Esophagus muscularis mucosa (tissue), 4 donors: ENCODE data around the gene RGS4. TPM values are rescaled to one million over a fixed set of nuclear protein-coding genes. Genes with fewer than 3 reads are reported as not detected.

ENCODE experiments used
- DNase-seq: peaks from one replicate; pipeline ENCODE4 v3.0.0-alpha.2; 2017; ENCODE audit errors: extremely low spot score
- H3K27ac ChIP-seq, 4 donors: fragments of 200-600 bp; sonication (generic); replicated peaks in 1 of 4; 1 replicate in 3 of 4; 2 replicates in 1 of 4; pipeline ENCODE4 v1.5.1; 2016 to 2019; ENCODE audit warnings: mild to moderate bottlenecking in 1 of 4
- H3K27me3 ChIP-seq, 4 donors: fragments of 200-600 bp; sonication (generic); one replicate each; pipeline versions ENCODE4 v1.5.1 to v1.6.0; 2016 to 2019
- H3K36me3 ChIP-seq, 4 donors: fragments of 200-600 bp; sonication (generic); one replicate each; pipeline ENCODE4 v1.5.1; 2016 to 2019
- H3K4me1 ChIP-seq, 4 donors: fragments of 200-600 bp; sonication (generic); one replicate each; pipeline ENCODE4 v1.5.1; 2016 to 2019
- H3K4me3 ChIP-seq, 4 donors: fragments of 200-600 bp; sonication (generic); 1 replicate in 2 of 4; 2 replicates in 2 of 4; pipeline ENCODE4 v1.5.1; 2016 to 2019; ENCODE audit warnings: mild to moderate bottlenecking in 4 of 4, moderate library complexity in 1 of 4
- H3K9me3 ChIP-seq, 4 donors: fragments of 200-600 bp; sonication (generic); 1 replicate in 3 of 4; 2 replicates in 1 of 4; pipeline ENCODE4 v1.5.1; 2016 to 2019
- CTCF ChIP-seq, 3 experiments: fragments of 200-600 bp in 2 of 3; fragments of 450-650 bp in 1 of 3; sonication (generic) in 2 of 3; IDR thresholded peaks; one replicate each; pipeline ENCODE4 v1.5.1; 2017 to 2019; ENCODE audit warnings: antibody characterized with exemption in 3 of 3, mild to moderate bottlenecking in 2 of 3, moderate library complexity in 1 of 3
- EP300 ChIP-seq: sonication (generic); formaldehyde crosslinking; IDR thresholded peaks from one replicate; pipeline ENCODE4 v1.6.1; 2017; ENCODE audit warnings: antibody characterized with exemption
- POLR2A ChIP-seq: fragments of 450-650 bp; IDR thresholded peaks from one replicate; pipeline ENCODE4 v1.6.1; 2017; ENCODE audit warnings: antibody characterized with exemption, moderate library complexity, mild to moderate bottlenecking, low read depth
- POLR2AphosphoS5 ChIP-seq, 2 donors: sonication (generic); formaldehyde crosslinking; IDR thresholded peaks; one replicate each; pipeline ENCODE4 v1.6.1; 2017; ENCODE audit warnings: antibody characterized with exemption in 2 of 2
- WGBS: methylation state at CpG from one replicate; pipeline ENCODE4 v1.1.5; 2018; 5-methylcytosine and 5-hydroxymethylcytosine counted together
- intact Hi-C: fragments of 100-400 bp; cut with DNase I; formaldehyde crosslinking; loops from one replicate; pipeline ENCODE4 v1.15.1; 2023
- total RNA-seq, 4 donors: library from RNA; depleted of rRNA; stranded (reverse); fragments of >200 nt; gene quantifications; one replicate each; pipeline versions ENCODE4 v1.1.0 to v1.2.1, GENCODE V29; 2016

Gene RGS4
- total RNA-seq, 4 donors from 2014 or later: 15.8 to 39.9 (median 24.0) TPM

GRCh38 chr1:163095213-163095612, 26.1 kb downstream of the RGS4 start:
- TF ChIP-seq POLR2A: no peak
- TF ChIP-seq CTCF (IDR thresholded peaks at IDR 0.05): no peak
- no peak for TF ChIP-seq POLR2AphosphoS5 (IDR thresholded peaks at IDR 0.05)
- no peak for TF ChIP-seq EP300
- Histone ChIP-seq H3K4me1 (peaks cover 0 to 30% (median 10%) of the 10 kb centered on the region in 4 donors), H3K36me3 (no peaks in the 10 kb centered on the region), H3K27ac (peak overlapping the region in 2 of 4 donors; percentile 9 to 53), H3K4me3 (no peak overlapping the region), H3K9me3 (no peaks in the 10 kb centered on the region), H3K27me3 (no peaks in the 10 kb centered on the region)
- 90% methylated on average over 1 of the region's 1 CpG for WGBS
- intact Hi-C loops: no loop called here
- DNase-seq: no peak

DNA sequence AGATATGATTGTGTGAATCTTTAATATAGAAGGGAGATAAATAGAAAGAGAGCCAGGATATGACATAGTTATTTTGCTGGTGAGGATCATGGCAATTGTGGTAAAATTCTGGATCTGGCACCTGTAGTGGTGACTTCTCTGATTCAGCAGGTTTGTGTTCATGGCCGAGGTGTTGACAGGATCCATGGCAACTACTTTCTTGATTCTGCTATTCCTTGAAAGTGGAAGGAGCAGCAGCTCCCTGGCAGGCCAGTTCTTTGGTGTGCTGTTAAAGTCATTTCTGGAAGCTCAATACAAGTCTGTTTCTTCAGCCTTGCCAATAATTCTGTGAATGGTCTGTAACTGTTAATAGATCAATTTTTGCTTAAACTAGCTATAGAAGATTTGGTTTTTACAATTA, 33.4 kb downstream of the RGS4 start:
- Histone ChIP-seq H3K27ac (no peak overlapping the region), H3K4me3 (no peak overlapping the region), H3K4me1 (peaks cover 0 to 40% (median 34%) of the 10 kb centered on the region in 4 donors), H3K27me3 (no peaks in the 10 kb centered on the region), H3K9me3 (no peaks in the 10 kb centered on the region), H3K36me3 (no peaks in the 10 kb centered on the region)
- intact Hi-C loops: no loop called here
- WGBS: 59% methylated on average over 1 of the region's 1 CpG
- TF ChIP-seq CTCF (IDR thresholded peaks at IDR 0.05) (no peak), POLR2AphosphoS5 (IDR thresholded peaks at IDR 0.05) (no peak), EP300 (no peak), POLR2A (no peak)
- DNase-seq: no peak

- WGBS: 33% methylated on average over 4 of the region's 4 CpGs
- Histone ChIP-seq H3K4me3 (no peak overlapping the region), H3K9me3 (no peaks in the 10 kb centered on the region), H3K27me3 (no peaks in the 10 kb centered on the region), H3K4me1 (peaks cover 0 to 40% (median 34%) of the 10 kb centered on the region in 4 donors), H3K27ac (peak overlapping the region; percentile 62 to 66 (median 64)), H3K36me3 (no peaks in the 10 kb centered on the region)
- intact Hi-C loops: no loop called here
- TF ChIP-seq POLR2A (no peak), POLR2AphosphoS5 (IDR thresholded peaks at IDR 0.05) (peak in 1 of 2 donors; percentile 39)
- DNase-seq: no peak
Observed at GRCh38 chr1:163104385-163105099, 35.4 kb downstream of the RGS4 start.

- 53% methylated on average over 2 of the region's 2 CpGs for WGBS
- H3K27ac ChIP-seq: peak overlapping the region in 3 of 4 donors; percentile 62 to 66 (median 62)
- no peak overlapping the region for H3K4me3 ChIP-seq
- H3K9me3 ChIP-seq: no peaks in the 10 kb centered on the region
- no peaks in the 10 kb centered on the region for H3K27me3 ChIP-seq
- TF ChIP-seq POLR2A: no peak
- TF ChIP-seq EP300: no peak
- no peak for TF ChIP-seq POLR2AphosphoS5 (IDR thresholded peaks at IDR 0.05)
- no peak for TF ChIP-seq CTCF (IDR thresholded peaks at IDR 0.05)
- H3K36me3 ChIP-seq: no peaks in the 10 kb centered on the region
- H3K4me1 ChIP-seq: peaks cover 0 to 40% (median 34%) of the 10 kb centered on the region in 4 donors
- intact Hi-C loops: no loop called here
- DNase-seq: no peak
Observed at GRCh38 chr1:163106364-163106987, 37.3 kb downstream of the RGS4 start.

DNA sequence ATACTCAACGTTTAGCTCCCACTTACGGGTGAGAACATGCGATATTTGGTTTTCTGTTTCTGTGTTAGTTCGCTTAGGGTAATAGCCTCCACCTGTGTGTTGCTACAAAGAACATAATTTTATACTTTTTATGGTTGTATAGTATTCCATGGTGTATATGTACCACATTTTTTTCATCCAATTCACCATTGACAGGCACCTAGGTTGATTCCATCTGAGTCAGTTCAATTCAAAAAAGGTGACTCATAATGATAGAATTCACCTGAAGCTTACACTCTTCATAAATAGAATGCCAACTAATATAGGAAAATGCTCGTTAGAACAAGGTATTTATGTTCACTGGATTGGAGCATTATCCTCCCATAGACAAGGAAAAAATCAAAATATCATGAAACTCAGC, 38.5 kb downstream of the RGS4 start:
- Histone ChIP-seq H3K27ac (no peak overlapping the region), H3K36me3 (no peaks in the 10 kb centered on the region), H3K27me3 (no peaks in the 10 kb centered on the region), H3K9me3 (no peaks in the 10 kb centered on the region), H3K4me1 (peaks cover 0 to 37% (median 34%) of the 10 kb centered on the region in 4 donors), H3K4me3 (no peak overlapping the region)
- TF ChIP-seq CTCF (IDR thresholded peaks at IDR 0.05) (no peak), POLR2A (no peak), POLR2AphosphoS5 (IDR thresholded peaks at IDR 0.05) (no peak)
- 96% methylated on average over 5 of the region's 5 CpGs for WGBS
- no peak for DNase-seq
- intact Hi-C loops: no loop called here
